ENCODE measurements around the gene NPFFR1. TPM values are rescaled to one million over a fixed set of nuclear protein-coding genes. Genes with fewer than 3 reads are reported as not detected.
A peak's percentile ranks its signal among the peaks of the same experiment; 100 is the strongest.

NPFFR1 gene
- total and polyA plus RNA-seq, 2 donors: 0.05 to 0.21 TPM

DNA sequence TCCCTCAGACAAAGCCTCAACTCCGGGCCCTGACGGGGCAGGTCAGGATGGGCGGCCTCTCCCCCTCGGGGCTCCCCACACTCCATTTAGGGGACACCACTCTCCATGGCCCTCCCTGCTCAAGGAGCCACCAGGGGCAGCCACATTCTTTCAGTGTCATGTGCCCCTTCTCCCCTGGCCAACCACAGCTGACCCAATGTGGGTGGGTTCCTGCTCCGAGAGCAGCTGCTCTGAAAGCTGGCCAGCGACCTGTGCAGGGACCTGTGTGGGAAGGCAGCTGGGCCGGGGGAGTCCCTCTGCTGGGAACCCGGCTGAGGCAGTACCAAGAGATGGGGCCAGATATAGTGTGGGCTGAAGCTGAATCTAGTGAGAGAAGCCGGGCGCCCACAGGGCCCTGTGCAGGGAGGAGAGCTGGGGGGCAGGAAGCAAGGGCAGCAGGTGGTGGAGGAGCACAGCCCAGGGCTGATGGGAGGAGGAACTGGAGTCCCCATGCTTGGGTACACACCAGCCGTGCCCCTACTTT lies 40.6 kb upstream of the NPFFR1 start:
- peak overlapping the region in 1 of 2 donors; percentile 9 for H3K27ac ChIP-seq (ENCODE audit: low read depth in 1 of 2, low read length in 1 of 2)
- peaks cover 0 to 2% of the 10 kb centered on the region in 2 donors for H3K36me3 ChIP-seq (ENCODE audit: control insufficient read depth in 2 of 2, insufficient read depth in 2 of 2, low read length in 1 of 2)
- 34% methylated on average over 11 of the region's 11 CpGs for WGBS
- DNase-seq (ENCODE audit: low read depth in 6 of 9, low spot score in 9 of 9): peak in 4 of 9 donors; percentile 22 to 66 (median 38)
- no peaks in the 10 kb centered on the region for H3K9me3 ChIP-seq (ENCODE audit: control insufficient read depth in 2 of 2, insufficient read depth in 1 of 2, low read length in 1 of 2)
- H3K27me3 ChIP-seq (ENCODE audit: control insufficient read depth in 2 of 2, insufficient read depth in 1 of 2, low read length in 1 of 2): no peaks in the 10 kb centered on the region
- no peak overlapping the region for H3K4me3 ChIP-seq (ENCODE audit: low read length in 2 of 2)
- peaks cover 11 to 27% of the 10 kb centered on the region in 2 donors for H3K4me1 ChIP-seq (ENCODE audit: control insufficient read depth in 2 of 2, insufficient read depth in 2 of 2, low read length in 2 of 2)

DNA sequence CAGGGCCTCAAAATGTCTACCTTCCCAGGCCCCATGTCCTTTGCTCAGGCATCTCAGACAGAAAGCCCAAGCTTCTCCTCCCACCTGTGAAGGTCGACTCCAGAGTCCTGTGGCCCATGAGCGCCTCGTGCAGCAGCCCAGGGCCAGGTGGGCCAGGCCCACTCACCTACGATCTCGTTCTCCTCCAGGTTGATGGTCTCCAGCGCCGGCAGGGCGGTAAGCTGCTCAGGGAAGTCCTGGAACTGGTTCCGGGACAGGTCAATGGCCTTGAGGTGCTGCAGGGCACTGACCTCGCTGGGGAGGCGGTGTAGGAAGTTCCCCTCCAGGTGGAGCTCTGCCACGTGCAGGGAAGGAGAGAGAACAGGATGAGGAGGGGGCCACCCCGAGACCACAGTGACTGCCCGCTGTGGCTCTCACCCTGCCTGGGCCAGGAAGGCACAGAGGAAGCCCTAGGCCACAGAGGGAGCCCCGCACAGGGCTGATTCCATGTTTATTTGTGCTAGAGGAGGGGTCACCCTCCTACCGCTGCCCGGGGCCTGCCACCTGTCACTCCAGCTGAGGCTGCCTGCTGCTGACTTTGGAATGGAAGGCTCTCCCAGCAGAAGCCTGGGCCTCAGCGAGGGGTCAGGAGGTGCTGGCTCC lies 40.0 kb upstream of the NPFFR1 start:
- H3K4me3 ChIP-seq (ENCODE audit: low read length in 2 of 2): no peak overlapping the region
- DNase-seq (ENCODE audit: low read depth in 6 of 9, low spot score in 9 of 9): peak in 1 of 9 donors; percentile 20
- 54% methylated on average over 18 of the region's 18 CpGs for WGBS
- peaks cover 11 to 27% of the 10 kb centered on the region in 2 donors for H3K4me1 ChIP-seq (ENCODE audit: control insufficient read depth in 2 of 2, insufficient read depth in 2 of 2, low read length in 2 of 2)
- H3K27ac ChIP-seq (ENCODE audit: low read depth in 1 of 2, low read length in 1 of 2): peak overlapping the region in 1 of 2 donors; percentile 9
- no peaks in the 10 kb centered on the region for H3K27me3 ChIP-seq (ENCODE audit: control insufficient read depth in 2 of 2, insufficient read depth in 1 of 2, low read length in 1 of 2)
- peaks cover 0 to 2% of the 10 kb centered on the region in 2 donors for H3K36me3 ChIP-seq (ENCODE audit: control insufficient read depth in 2 of 2, insufficient read depth in 2 of 2, low read length in 1 of 2)
- H3K9me3 ChIP-seq (ENCODE audit: control insufficient read depth in 2 of 2, insufficient read depth in 1 of 2, low read length in 1 of 2): no peaks in the 10 kb centered on the region

DNA sequence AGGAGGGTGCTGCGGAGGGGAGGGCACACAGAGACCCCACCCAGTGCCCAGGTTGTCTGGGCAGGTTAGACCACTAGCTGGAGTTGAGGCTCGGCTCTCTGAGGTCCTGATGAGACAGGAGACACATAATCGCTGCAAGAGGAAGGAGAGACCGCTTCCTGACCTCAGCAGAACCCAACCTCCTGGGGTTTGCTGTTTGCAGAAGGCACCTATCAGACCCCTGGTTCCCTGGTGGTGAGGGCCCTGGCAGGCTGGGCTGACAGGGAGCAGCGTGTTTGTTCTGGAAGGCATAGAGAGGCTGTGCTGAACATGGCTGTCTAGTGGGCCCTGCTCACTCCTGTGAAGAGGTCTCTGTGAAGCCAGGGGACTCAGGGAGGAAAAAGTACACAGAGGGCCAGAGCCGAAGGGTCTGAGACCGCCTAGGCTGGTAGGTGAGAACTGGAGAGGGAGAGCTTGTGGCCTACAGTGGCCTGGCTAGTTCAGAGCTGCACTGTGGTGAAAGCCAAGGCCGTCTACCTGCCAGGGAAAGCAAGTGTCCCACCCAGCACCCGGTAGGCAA lies 39.4 kb upstream of the NPFFR1 start:
- peaks cover 0 to 2% of the 10 kb centered on the region in 2 donors for H3K36me3 ChIP-seq (ENCODE audit: control insufficient read depth in 2 of 2, insufficient read depth in 2 of 2, low read length in 1 of 2)
- DNase-seq (ENCODE audit: low read depth in 6 of 9, low spot score in 9 of 9): peak in 1 of 9 donors; percentile 37
- H3K4me3 ChIP-seq (ENCODE audit: low read length in 2 of 2): no peak overlapping the region
- H3K9me3 ChIP-seq (ENCODE audit: control insufficient read depth in 2 of 2, insufficient read depth in 1 of 2, low read length in 1 of 2): no peaks in the 10 kb centered on the region
- H3K4me1 ChIP-seq (ENCODE audit: control insufficient read depth in 2 of 2, insufficient read depth in 2 of 2, low read length in 2 of 2): peaks cover 11 to 27% of the 10 kb centered on the region in 2 donors
- no peak overlapping the region for H3K27ac ChIP-seq (ENCODE audit: low read depth in 1 of 2, low read length in 1 of 2)
- 61% methylated on average over 9 of the region's 9 CpGs for WGBS
- H3K27me3 ChIP-seq (ENCODE audit: control insufficient read depth in 2 of 2, insufficient read depth in 1 of 2, low read length in 1 of 2): no peaks in the 10 kb centered on the region

DNA sequence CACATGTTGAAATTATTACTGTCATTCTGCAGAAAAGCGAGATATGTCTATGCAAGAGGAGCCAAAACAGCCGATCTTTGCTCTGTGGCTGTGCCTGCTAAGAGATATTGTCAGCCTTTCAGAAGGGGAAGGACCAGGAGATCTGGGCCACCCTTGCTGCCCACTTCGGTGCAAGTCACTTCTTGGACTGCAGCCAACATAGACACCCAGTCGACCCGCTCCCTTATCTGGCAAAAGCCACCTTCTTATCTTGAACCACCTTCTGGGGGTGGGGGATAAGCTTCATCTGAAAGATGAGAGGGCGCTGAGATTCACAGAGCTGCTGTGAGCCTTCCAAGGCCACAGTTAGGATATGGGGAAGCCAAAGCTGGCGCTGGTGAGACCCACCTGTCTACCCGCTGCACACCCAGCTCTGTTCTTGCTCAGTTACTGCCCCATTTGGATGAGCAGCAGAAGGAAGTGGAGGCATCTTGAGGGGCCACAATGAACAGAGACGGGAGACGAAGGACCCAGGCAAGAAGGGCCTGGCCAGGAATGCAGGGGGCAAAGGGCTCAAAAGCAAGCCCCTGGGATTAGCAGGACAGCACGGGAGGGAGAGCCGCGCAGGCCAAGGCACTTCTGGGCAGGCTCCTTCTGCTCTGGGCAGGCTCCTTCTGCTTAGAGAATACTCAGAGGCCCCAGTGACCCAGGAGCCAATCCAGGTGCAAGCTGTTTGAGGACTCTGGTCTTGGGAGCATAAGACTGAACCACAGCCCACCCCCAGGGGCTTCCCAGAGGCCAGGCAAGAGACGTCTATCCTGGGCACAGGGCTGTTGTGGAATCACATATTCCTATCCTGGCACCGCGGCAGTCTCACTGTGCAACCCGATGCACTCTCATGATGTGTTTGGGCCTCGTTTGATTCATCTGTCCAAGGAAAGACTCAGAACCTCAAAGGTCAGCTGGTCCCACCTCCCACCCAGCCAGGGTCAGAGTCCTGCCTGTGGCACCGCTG lies 38.4 kb upstream of the NPFFR1 start:
- no peaks in the 10 kb centered on the region for H3K27me3 ChIP-seq (ENCODE audit: control insufficient read depth in 2 of 2, insufficient read depth in 1 of 2, low read length in 1 of 2)
- DNase-seq (ENCODE audit: low read depth in 6 of 9, low spot score in 9 of 9): no peak
- no peak overlapping the region for H3K27ac ChIP-seq (ENCODE audit: low read depth in 1 of 2, low read length in 1 of 2)
- H3K4me1 ChIP-seq (ENCODE audit: control insufficient read depth in 2 of 2, insufficient read depth in 2 of 2, low read length in 2 of 2): peaks cover 11 to 27% of the 10 kb centered on the region in 2 donors
- WGBS: 91% methylated on average over 19 of the region's 19 CpGs
- H3K4me3 ChIP-seq (ENCODE audit: low read length in 2 of 2): no peak overlapping the region
- H3K36me3 ChIP-seq (ENCODE audit: control insufficient read depth in 2 of 2, insufficient read depth in 2 of 2, low read length in 1 of 2): peaks cover 0 to 2% of the 10 kb centered on the region in 2 donors
- H3K9me3 ChIP-seq (ENCODE audit: control insufficient read depth in 2 of 2, insufficient read depth in 1 of 2, low read length in 1 of 2): no peaks in the 10 kb centered on the region

DNA sequence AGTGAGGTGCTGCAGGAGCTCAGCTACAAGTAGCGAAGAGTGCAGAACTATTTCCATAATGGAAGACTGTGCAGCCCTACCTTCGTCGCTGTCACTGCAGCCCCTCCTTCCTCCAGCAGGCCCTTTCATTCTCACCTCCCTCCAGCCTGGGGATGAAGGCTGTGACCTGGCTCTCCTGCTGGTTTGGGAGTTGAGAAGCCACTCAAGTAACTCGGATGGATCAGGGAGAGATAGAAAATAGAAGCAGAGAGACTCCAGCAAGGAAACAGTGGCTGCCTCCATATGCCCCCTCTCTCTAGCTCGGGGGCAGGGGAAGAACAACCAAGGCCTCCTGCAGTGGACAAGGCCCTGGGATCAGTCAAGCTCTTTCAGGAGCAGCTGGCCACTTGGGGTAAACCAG lies 37.4 kb upstream of the NPFFR1 start:
- Histone ChIP-seq H3K4me1 (ENCODE audit: control insufficient read depth in 2 of 2, insufficient read depth in 2 of 2, low read length in 2 of 2) (peaks cover 11 to 27% of the 10 kb centered on the region in 2 donors), H3K4me3 (ENCODE audit: low read length in 2 of 2) (no peak overlapping the region)
- 96% methylated on average over 5 of the region's 5 CpGs for WGBS

DNA sequence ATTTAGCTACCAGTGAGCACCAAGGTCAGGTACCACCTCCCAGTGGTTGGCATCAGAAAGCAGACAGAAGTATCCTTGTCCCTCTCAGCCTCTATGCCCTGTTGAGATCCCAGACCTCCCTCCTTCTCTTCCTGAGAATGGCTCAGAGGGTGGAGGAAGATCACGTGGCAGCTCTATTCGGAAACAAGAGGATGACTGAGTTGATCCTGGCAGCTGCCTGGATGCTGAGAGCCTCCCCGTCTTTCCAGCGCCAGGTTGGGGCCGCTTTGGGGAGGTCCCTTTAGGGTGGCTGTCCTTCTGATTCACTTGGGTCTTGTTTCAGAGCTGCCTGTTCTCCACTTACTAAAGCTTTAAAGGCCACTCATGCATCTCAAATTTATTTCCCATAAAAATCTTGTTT lies 36.9 kb upstream of the NPFFR1 start:
- peaks cover 11 to 27% of the 10 kb centered on the region in 2 donors for H3K4me1 ChIP-seq (ENCODE audit: control insufficient read depth in 2 of 2, insufficient read depth in 2 of 2, low read length in 2 of 2)
- DNase-seq (ENCODE audit: low read depth in 6 of 9, low spot score in 9 of 9): no peak
- H3K27me3 ChIP-seq (ENCODE audit: control insufficient read depth in 2 of 2, insufficient read depth in 1 of 2, low read length in 1 of 2): no peaks in the 10 kb centered on the region
- no peak overlapping the region for H3K4me3 ChIP-seq (ENCODE audit: low read length in 2 of 2)
- 96% methylated on average over 5 of the region's 5 CpGs for WGBS
- H3K36me3 ChIP-seq (ENCODE audit: control insufficient read depth in 2 of 2, insufficient read depth in 2 of 2, low read length in 1 of 2): peaks cover 0 to 2% of the 10 kb centered on the region in 2 donors
- no peaks in the 10 kb centered on the region for H3K9me3 ChIP-seq (ENCODE audit: control insufficient read depth in 2 of 2, insufficient read depth in 1 of 2, low read length in 1 of 2)
- H3K27ac ChIP-seq (ENCODE audit: low read depth in 1 of 2, low read length in 1 of 2): no peak overlapping the region

More for the DNA sequence above, 37.4 kb upstream of the NPFFR1 start:
- H3K27ac ChIP-seq (ENCODE audit: low read depth in 1 of 2, low read length in 1 of 2): no peak overlapping the region
- peaks cover 0 to 2% of the 10 kb centered on the region in 2 donors for H3K36me3 ChIP-seq (ENCODE audit: control insufficient read depth in 2 of 2, insufficient read depth in 2 of 2, low read length in 1 of 2)
- DNase-seq (ENCODE audit: low read depth in 6 of 9, low spot score in 9 of 9): no peak
- H3K27me3 ChIP-seq (ENCODE audit: control insufficient read depth in 2 of 2, insufficient read depth in 1 of 2, low read length in 1 of 2): no peaks in the 10 kb centered on the region
- H3K9me3 ChIP-seq (ENCODE audit: control insufficient read depth in 2 of 2, insufficient read depth in 1 of 2, low read length in 1 of 2): no peaks in the 10 kb centered on the region

DNA sequence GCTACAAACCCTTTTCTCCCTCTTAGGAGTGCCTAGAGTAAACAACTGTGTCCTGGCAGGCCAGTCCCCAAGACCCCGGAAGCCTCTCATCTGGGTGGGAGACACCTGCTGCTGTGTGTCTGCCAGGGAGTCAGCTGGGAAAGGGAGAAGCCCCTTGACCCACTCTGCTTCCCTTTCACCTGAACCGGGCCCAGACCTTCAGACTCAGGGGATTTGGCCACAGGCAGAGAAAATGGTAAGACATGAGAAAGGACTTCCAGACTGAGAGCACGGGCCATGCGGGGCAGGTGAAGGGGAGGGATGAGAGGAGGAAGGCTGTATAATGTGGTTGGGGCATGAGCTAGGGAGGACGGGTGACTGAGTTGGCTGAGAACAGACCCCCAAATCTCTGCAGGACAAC lies 36.0 kb upstream of the NPFFR1 start:
- Histone ChIP-seq H3K4me3 (ENCODE audit: low read length in 2 of 2) (no peak overlapping the region), H3K4me1 (ENCODE audit: control insufficient read depth in 2 of 2, insufficient read depth in 2 of 2, low read length in 2 of 2) (peaks cover 11 to 19% of the 10 kb centered on the region in 2 donors), H3K36me3 (ENCODE audit: control insufficient read depth in 2 of 2, insufficient read depth in 2 of 2, low read length in 1 of 2) (peaks cover 0 to 2% of the 10 kb centered on the region in 2 donors), H3K9me3 (ENCODE audit: control insufficient read depth in 2 of 2, insufficient read depth in 1 of 2, low read length in 1 of 2) (no peaks in the 10 kb centered on the region), H3K27ac (ENCODE audit: low read depth in 1 of 2, low read length in 1 of 2) (no peak overlapping the region), H3K27me3 (ENCODE audit: control insufficient read depth in 2 of 2, insufficient read depth in 1 of 2, low read length in 1 of 2) (no peaks in the 10 kb centered on the region)
- WGBS: 98% methylated on average over 5 of the region's 5 CpGs
- no peak for DNase-seq (ENCODE audit: low read depth in 6 of 9, low spot score in 9 of 9)

DNA sequence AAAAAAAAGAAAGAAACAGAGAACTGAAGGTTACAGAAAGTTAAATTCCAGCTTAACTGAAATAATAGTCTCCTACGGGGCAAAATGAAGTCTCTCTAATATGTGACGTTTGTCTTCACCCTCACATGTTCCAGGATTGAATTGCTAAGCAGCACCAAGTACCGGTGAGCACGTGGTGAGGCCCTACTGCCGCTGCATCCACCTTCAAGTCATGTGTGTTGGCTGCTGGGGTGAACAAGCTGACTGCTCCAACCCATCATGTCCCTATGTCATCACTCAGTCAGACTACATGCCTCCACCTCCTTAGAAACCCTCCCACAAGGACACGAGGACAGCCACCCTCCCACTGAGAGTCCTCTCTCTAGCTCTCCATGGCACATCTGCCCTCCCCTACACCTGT lies 35.4 kb upstream of the NPFFR1 start:
- DNase-seq (ENCODE audit: low read depth in 6 of 9, low spot score in 9 of 9): no peak
- WGBS: 96% methylated on average over 6 of the region's 6 CpGs
- Histone ChIP-seq H3K27me3 (ENCODE audit: control insufficient read depth in 2 of 2, insufficient read depth in 1 of 2, low read length in 1 of 2) (no peaks in the 10 kb centered on the region), H3K4me3 (ENCODE audit: low read length in 2 of 2) (no peak overlapping the region), H3K27ac (ENCODE audit: low read depth in 1 of 2, low read length in 1 of 2) (no peak overlapping the region), H3K9me3 (ENCODE audit: control insufficient read depth in 2 of 2, insufficient read depth in 1 of 2, low read length in 1 of 2) (no peaks in the 10 kb centered on the region), H3K4me1 (ENCODE audit: control insufficient read depth in 2 of 2, insufficient read depth in 2 of 2, low read length in 2 of 2) (peaks cover 5 to 13% of the 10 kb centered on the region in 2 donors), H3K36me3 (ENCODE audit: control insufficient read depth in 2 of 2, insufficient read depth in 2 of 2, low read length in 1 of 2) (peaks cover 0 to 2% of the 10 kb centered on the region in 2 donors)

Measured in thymus (tissue), 11 donors.